OCI-M1 (cell line): Measurements from ENCODE around the gene CEP83.
"Not testable (repeated sequence)": the region's sequence is repeated elsewhere in the genome, so short reads cannot be mapped to it uniquely, and the experiment has no call there.

Source experiments
- DNase-seq: peaks from one replicate; lab custom pipeline; 2025; lab: John Stamatoyannopoulos, UW

The CEP83 gene

DNA sequence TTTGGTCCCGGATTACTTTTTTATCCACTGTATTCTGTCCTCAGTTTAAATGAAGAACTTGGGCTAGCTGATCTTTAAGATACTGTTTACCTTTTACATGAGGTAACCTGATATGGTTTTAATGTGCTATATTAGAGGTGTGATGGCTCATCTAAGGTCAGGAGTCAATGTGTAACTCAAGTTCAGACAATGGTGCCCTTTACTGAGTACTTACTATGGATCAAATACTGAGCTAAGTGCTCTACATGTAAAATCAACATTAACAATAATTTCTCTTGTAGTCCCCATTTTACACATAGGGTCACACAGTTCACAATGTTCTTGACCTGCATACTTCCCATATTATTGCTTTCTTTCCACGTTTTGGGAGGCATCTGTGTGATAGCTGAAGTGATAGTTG lies 79.2 kb downstream of the CEP83 start:
- DNase-seq: no peak

DNA sequence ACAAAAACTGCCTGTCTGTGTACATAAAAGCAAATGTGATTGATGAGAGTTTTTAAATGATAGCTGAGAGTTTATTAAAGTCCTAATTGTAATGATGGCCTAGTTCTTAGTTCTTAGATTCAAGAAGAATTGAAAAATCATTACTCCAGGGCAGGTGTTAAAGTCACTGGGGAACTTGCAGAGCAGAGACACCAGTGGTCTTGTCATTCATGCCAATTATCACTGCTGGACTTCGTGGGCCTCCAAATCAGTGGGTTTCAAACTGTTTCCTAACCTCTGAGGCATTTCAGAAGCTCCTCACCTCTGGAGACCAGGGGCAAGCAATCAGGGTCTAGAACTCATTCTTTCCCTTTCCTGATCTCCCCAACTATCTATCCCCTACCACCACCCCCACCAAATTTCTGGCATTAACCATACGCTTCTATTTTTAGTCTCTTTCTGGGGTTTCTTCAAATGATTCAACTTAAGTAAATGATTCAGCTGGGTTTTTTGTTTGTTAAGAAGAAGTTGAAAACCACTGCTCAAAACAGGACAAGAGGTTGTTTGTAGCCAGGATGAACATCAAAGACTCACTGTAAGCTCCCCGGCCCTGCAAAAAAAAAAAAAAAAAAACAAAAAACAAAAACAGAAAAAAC lies 80.1 kb downstream of the CEP83 start:
- no peak for DNase-seq

GRCh38 chr12:94377599-94377998 lies 82.1 kb downstream of the CEP83 start:
- DNase-seq: no peak

GRCh38 chr12:94374124-94374523 lies 85.5 kb downstream of the CEP83 start:
- DNase-seq: no peak

- DNase-seq: no peak
These were observed 87.2 kb downstream of the CEP83 start for GRCh38 chr12:94372461-94372860.

DNA sequence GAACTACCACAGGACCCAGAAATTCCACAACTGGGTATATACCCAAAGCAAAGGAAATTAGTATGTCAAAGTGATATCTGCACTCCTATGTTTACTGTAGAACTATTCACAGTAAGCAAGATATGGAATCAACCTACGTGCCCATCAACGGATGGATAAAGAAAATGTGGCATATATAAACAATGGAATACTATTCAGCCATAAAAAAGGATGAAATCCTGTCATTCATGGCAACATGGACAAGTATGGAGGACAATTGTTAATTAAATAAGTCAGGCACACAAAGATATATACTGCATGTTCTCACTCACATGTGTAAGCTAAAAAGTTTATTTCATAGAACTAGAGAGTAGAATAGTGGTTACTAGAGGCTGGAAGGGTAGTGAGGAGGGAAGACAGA lies 97.0 kb downstream of the CEP83 start:
- DNase-seq: no peak

GRCh38 chr12:94359761-94360160 lies 99.9 kb downstream of the CEP83 start:
- DNase-seq: no peak

DNA sequence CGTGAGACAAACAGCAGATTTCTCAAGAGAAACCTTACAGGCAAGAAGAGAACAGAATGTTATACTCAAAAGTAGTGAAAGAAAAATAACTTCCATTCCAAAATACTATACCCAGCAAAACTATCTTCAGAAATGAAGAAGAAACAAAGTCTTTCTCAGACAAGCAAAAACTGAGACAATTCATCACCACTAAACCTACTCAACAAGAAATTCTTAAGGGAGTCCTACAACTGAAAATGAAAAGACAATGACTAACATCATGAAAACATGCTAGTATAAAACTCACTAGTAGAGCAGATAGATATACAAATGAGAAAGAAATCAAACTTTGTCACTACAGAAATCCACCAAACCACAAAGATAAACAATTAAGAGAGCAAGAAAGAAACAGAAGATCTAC lies 106.5 kb downstream of the CEP83 start:
- DNase-seq: peak; percentile 8

GRCh38 chr12:94340573-94340972 lies 119.1 kb downstream of the CEP83 start:
- no peak for DNase-seq

GRCh38 chr12:94338006-94338794 lies 121.5 kb downstream of the CEP83 start:
- no peak for DNase-seq

DNA sequence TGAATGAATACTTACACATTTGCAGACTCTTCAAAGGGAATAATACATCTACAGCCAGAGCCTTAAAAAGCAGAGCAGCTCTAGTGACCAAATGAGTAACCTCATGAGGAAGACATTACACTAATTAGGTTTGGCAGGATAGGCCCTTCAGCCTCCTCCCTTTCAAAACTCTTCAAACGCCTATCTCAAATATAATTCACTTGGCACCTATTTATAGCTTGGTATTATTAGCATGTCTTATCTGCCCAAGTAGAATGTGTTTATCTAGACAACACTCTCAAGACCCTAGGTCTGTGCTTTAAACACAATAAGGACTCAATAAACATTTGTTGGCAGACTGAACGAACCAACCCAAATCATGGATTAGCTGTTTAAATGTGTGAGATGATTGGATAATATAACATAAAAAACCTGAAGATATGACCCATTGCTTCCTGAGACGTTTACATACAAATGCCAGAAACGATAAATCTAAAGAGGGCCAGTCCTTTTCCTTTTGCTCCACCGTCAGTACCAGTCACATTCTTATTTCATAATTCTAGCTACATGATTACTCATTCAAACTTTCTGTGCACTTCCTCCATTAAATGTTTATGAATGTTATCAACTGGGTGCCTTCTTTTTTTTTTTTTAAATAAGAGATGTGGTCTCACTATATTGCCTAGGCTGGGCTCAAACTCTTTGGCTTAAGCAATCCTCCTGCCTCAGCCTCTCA lies 123.3 kb downstream of the CEP83 start:
- no peak for DNase-seq

GRCh38 chr12:94333396-94333795 lies 126.3 kb downstream of the CEP83 start:
- peak; percentile 60 for DNase-seq

- DNase-seq: peak; percentile 28
These were observed 130.3 kb downstream of the CEP83 start for GRCh38 chr12:94329366-94329765.

GRCh38 chr12:94327809-94328208 lies 131.9 kb downstream of the CEP83 start:
- no peak for DNase-seq

DNA sequence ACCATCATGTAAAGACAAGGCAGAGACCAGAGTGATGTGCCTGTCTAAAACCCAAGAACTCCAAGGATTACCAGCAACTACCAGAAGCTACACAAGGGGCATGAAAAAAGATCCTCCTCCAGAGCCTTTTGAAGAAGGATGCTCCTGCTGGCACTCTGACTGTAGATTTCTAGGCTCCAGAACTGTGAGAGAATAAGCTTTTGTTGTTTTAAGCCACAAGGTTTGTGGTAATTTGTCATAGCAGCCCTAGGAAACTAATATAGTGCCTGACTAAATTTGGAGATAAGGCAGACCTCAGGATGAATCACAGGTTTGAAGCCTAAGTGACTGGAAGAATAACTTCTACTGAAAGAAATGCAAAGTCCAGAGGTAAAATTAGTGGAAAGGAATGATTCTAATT lies 132.9 kb downstream of the CEP83 start:
- DNase-seq: peak; percentile 23

- DNase-seq: no peak
These were observed 133.4 kb downstream of the CEP83 start for GRCh38 chr12:94326234-94326633.

- DNase-seq: no peak
These were observed 137.3 kb downstream of the CEP83 start for GRCh38 chr12:94322346-94322745.

GRCh38 chr12:94320109-94320508 lies 139.6 kb downstream of the CEP83 start:
- no peak for DNase-seq

DNA sequence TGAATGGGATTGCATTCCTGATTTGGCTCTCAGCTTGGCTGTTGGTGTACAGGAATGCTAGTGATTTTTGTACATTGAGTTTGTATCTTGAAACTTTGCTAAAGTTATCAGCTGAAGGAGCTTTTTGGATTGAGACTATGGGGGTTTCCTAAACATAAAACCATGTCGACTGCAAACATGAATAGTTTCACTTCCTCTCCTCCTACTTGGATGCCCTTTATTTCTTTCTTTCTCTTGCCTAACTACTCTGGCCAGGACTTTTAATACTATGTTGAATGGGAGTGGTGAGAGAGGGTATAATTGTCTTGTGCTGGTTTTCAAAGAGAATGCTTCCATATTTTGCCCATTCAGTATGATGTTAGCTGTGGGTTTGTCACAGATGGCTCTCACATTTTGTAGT lies 141.5 kb downstream of the CEP83 start:
- no peak for DNase-seq

DNA sequence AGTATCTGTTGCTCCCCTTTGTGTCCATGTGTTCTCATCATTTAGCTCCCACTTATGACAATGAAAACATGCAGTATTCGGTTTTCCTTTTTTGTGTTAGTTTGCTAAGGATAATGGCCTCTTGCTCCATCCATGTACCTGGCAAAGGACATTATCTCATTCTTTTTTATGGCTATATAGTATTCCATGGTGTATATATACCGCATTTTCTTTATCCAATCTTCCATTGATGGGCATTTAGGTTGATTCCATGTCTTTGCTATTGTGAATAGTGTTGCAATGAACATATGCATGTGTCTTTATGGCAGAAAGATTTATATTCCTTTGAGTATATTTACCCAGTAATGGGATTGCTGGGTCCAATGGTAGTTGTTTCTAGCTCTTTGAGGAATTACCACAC lies 143.1 kb downstream of the CEP83 start:
- not testable (repeated sequence) for DNase-seq

- no peak for DNase-seq
These were observed 147.3 kb downstream of the CEP83 start for GRCh38 chr12:94312378-94312777.

DNA sequence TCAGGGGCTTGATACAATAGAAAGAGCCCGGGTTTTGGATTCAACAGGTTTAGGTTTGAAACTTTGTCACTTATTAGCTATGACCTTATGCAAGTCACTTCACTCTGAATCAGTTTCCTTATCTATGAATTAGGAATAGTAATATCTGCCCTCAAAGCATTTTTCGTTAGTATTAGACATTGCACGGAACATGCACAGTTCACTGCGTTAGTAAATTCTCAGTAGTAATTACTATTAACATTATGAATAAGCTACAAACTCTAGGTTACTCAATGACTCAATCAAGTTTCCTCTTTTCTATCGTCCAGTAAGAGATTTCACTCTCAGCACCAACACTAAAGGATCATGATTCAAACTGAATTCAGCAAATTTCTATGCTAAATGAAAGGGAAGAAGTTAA lies 150.3 kb downstream of the CEP83 start:
- DNase-seq: no peak

- DNase-seq: no peak
These were observed 151.1 kb downstream of the CEP83 start for GRCh38 chr12:94308612-94309011.
